DND-41 (cell line): ENCODE data around the gene PRKCE.
A peak's percentile ranks its signal among the peaks of the same experiment; 100 is the strongest.

ENCODE experiments used
- ATAC-seq: fragments of 200-7000 bp; cut with Tn5 transposase; 3 replicates; pipeline ENCODE4 v1.9.1; 2021; ENCODE audit warnings: low read depth; ENCODE audit not compliant: insufficient read depth
- DNase-seq: peaks from one replicate; pipeline ENCODE4 v3.0.0-alpha.2; 2020
- H2AFZ ChIP-seq: 2 replicates; pipeline ENCODE4 v1.6.0; 2012; ENCODE audit warnings: low read depth, low read length
- H3K27ac ChIP-seq: 2 replicates; pipeline ENCODE4 v1.5.1; 2012; ENCODE audit warnings: low read length, inconsistent platforms
- H3K27me3 ChIP-seq: fragments of 200-600 bp; sonication (generic); 2 replicates; pipeline ENCODE4 v1.6.0; 2012; ENCODE audit warnings: low read length, mild to moderate bottlenecking, inconsistent platforms; ENCODE audit not compliant: insufficient read depth, poor library complexity
- H3K36me3 ChIP-seq: 2 replicates; pipeline ENCODE4 v1.5.1; 2012; ENCODE audit warnings: low read length, inconsistent platforms; ENCODE audit not compliant: insufficient read depth
- H3K4me1 ChIP-seq: 2 replicates; pipeline ENCODE4 v1.5.1; 2012; ENCODE audit warnings: mild to moderate bottlenecking, low read length; ENCODE audit not compliant: insufficient read depth
- H3K4me2 ChIP-seq: 2 replicates; pipeline ENCODE4 v1.6.0; 2012; ENCODE audit warnings: mild to moderate bottlenecking, moderate library complexity, low read length, inconsistent platforms; ENCODE audit not compliant: insufficient read depth
- H3K4me3 ChIP-seq, 2 experiments: fragments of 200-600 bp in 1 of 2; shearing (Covaris generic) in 1 of 2; 2 replicates each; pipeline ENCODE4 v1.5.1; 2012 to 2016; ENCODE audit warnings: inconsistent platforms in 2 of 2, low read length in 2 of 2, mild to moderate bottlenecking in 2 of 2, low read depth in 1 of 2, moderate library complexity in 1 of 2
- H3K79me2 ChIP-seq: 2 replicates; pipeline ENCODE4 v1.6.0; 2012; ENCODE audit warnings: low read length, inconsistent platforms; ENCODE audit not compliant: insufficient read depth
- H3K9ac ChIP-seq: 2 replicates; pipeline ENCODE4 v1.6.0; 2012; ENCODE audit warnings: low read depth, mild to moderate bottlenecking, inconsistent platforms, low read length, moderate library complexity
- H3K9me3 ChIP-seq: 2 replicates; pipeline ENCODE4 v1.5.1; 2012; ENCODE audit warnings: low read length, moderate library complexity, mild to moderate bottlenecking, inconsistent platforms; ENCODE audit not compliant: insufficient read depth, severe bottlenecking
- H4K20me1 ChIP-seq: 2 replicates; pipeline ENCODE4 v1.6.0; 2012; ENCODE audit warnings: low read length; ENCODE audit not compliant: insufficient read depth
- EZH2 ChIP-seq: IDR thresholded peaks from 3 replicates; pipeline ENCODE4 v1.6.1; 2012; ENCODE audit warnings: borderline replicate concordance, low read depth, mild to moderate bottlenecking, moderate library complexity, low read length, inconsistent platforms; ENCODE audit not compliant: severe bottlenecking
- TF ChIP-seq, protein P1 (sequence below): IDR thresholded peaks from 2 replicates; pipeline ENCODE4 v1.5.1; 2012; ENCODE audit warnings: borderline replicate concordance, low read length, moderate library complexity, mild to moderate bottlenecking; ENCODE audit not compliant: poor library complexity, severe bottlenecking; ENCODE audit errors: extremely low read depth

The PRKCE gene

DNA sequence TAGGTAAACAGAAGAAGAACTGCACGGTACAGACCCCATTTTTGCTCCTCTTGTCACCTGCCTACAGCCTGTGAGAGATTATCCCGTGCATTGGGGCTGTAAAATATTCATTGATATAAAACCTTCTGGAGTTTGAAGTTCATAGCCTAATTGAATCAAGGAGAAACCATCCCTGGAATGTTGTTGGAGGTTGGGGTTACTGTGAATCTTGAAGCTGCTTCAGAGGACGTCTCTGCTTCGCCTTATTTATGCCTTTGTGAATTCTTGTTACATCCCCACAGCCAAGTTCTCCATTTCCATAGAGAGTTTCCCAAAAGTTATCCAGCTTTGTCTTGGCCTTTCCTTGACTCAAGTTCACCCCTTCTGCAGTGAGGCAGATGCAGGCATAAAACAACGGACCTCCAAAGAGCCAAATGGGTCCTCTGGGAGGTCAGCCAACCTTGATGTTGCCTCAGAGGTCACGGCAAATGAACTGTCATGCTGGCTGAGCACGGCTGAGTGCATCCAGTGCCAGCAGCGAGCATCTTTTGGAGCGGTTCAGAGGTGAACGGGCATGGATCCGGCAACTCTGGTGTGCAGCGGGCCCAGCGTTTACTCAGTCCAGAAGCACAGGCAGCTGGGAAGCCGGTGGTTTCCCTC is 317.6 kb downstream of the PRKCE start:
- no peaks in the 10 kb centered on the region for H3K36me3 ChIP-seq
- DNase-seq = no peak

DNA sequence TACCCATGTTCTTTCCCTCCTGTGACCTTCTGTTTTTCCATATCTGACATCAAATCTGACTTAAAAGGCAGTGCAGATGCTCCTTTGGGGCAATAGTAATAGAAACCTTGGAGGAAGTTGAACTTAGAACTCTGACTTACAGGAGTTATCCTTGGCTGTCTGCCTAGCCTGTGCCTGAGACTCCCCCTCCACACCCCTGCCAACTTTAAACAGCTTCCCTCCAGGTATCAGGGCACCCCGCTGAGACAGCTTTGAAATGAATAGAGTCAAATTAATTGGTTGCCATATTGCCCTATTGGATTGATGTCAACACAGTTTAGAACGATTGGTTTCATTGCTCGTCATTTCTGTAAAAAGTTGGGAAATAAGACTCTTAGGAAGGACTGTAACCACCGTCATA is 322.0 kb downstream of the PRKCE start:
- Histone ChIP-seq H4K20me1 (no peaks in the 10 kb centered on the region), H3K79me2 (no peaks in the 10 kb centered on the region), H3K9ac (no peak overlapping the region), H3K4me2 (no peak overlapping the region), H3K27me3 (no peaks in the 10 kb centered on the region), H3K4me3 (no peak overlapping the region), H3K4me1 (no peaks in the 10 kb centered on the region), H3K27ac (no peak overlapping the region), H2AFZ (no peak overlapping the region), H3K9me3 (no peaks in the 10 kb centered on the region), H3K36me3 (no peaks in the 10 kb centered on the region)
- DNase-seq = no peak
- TF ChIP-seq, protein P1, sequence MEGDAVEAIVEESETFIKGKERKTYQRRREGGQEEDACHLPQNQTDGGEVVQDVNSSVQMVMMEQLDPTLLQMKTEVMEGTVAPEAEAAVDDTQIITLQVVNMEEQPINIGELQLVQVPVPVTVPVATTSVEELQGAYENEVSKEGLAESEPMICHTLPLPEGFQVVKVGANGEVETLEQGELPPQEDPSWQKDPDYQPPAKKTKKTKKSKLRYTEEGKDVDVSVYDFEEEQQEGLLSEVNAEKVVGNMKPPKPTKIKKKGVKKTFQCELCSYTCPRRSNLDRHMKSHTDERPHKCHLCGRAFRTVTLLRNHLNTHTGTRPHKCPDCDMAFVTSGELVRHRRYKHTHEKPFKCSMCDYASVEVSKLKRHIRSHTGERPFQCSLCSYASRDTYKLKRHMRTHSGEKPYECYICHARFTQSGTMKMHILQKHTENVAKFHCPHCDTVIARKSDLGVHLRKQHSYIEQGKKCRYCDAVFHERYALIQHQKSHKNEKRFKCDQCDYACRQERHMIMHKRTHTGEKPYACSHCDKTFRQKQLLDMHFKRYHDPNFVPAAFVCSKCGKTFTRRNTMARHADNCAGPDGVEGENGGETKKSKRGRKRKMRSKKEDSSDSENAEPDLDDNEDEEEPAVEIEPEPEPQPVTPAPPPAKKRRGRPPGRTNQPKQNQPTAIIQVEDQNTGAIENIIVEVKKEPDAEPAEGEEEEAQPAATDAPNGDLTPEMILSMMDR = no peak
- no peak for TF ChIP-seq EZH2
- 0 out of 3 replicates have a peak, but pooled peaks have one; percentile 12 for ATAC-seq

More for the DNA sequence above, 317.6 kb downstream of the PRKCE start:
- no peaks in the 10 kb centered on the region for H3K9me3 ChIP-seq
- no peak overlapping the region for H3K4me3 ChIP-seq
- H3K4me1 ChIP-seq = peaks cover 16% of the 10 kb centered on the region
- no peak overlapping the region for H2AFZ ChIP-seq
- H4K20me1 ChIP-seq = no peaks in the 10 kb centered on the region
- H3K27ac ChIP-seq = no peak overlapping the region
- no peak overlapping the region for H3K4me2 ChIP-seq
- H3K27me3 ChIP-seq = no peaks in the 10 kb centered on the region
- H3K79me2 ChIP-seq = no peaks in the 10 kb centered on the region
- no peak for TF ChIP-seq EZH2
- TF ChIP-seq, protein P1 = no peak
- ATAC-seq = no peak
- H3K9ac ChIP-seq = no peak overlapping the region

DNA sequence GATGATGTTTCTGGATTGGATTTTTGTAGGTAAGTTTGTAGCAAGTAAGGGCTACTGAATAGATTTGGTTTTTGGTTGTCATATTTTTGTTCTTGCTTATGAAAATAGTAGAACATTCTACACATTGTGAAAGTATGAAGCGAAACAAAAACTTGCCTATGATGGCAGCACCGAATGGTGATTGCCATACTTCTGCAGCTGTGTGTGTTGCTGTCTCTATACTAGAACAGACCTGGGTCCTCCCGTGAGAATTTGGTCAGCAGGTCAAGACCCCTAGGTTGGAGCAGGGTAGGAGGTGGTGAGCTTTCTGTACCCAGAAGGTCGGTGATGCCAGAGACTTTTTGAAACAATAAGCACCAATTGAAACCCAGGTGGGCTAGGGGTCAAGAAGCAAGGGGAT is 322.6 kb downstream of the PRKCE start:
- no peak overlapping the region for H3K27ac ChIP-seq

More for the DNA sequence above, 322.6 kb downstream of the PRKCE start:
- Histone ChIP-seq H3K4me2 (no peak overlapping the region), H3K9me3 (no peaks in the 10 kb centered on the region), H3K9ac (no peak overlapping the region), H2AFZ (no peak overlapping the region), H3K79me2 (no peaks in the 10 kb centered on the region), H3K4me1 (no peaks in the 10 kb centered on the region), H3K27me3 (no peaks in the 10 kb centered on the region), H4K20me1 (no peaks in the 10 kb centered on the region), H3K4me3 (no peak overlapping the region), H3K36me3 (no peaks in the 10 kb centered on the region)
- DNase-seq (no peak), ATAC-seq (no peak)
- TF ChIP-seq, protein P1 = no peak
- TF ChIP-seq EZH2 = no peak
